Thoracic aorta (tissue), 2 donors: ENCODE data around the gene PRR19. TPM values are rescaled to one million over a fixed set of nuclear protein-coding genes. Genes with fewer than 3 reads are reported as not detected.

ENCODE experiments used
- ATAC-seq: fragments of 150-250 bp; one replicate; pipeline ENCODE4 v1.8.0; 2017; ENCODE audit warnings: low read depth; ENCODE audit not compliant: insufficient number of reproducible peaks, low FRiP score
- DNase-seq: peaks from one replicate; pipeline ENCODE4 v3.0.0-alpha.2; 2020; ENCODE audit warnings: low spot score
- H3K27ac ChIP-seq, 2 donors: fragments of 200-600 bp; sonication (generic); 1 replicate in 1 of 2; 2 replicates in 1 of 2; pipeline ENCODE4 v1.5.1; 2016; ENCODE audit warnings: mild to moderate bottlenecking in 2 of 2, moderate library complexity in 2 of 2
- H3K27me3 ChIP-seq: fragments of 200-600 bp; sonication (generic); replicated peaks from 2 replicates; pipeline ENCODE4 v1.6.0; 2016; ENCODE audit warnings: mild to moderate bottlenecking; ENCODE audit not compliant: insufficient read depth
- H3K36me3 ChIP-seq: fragments of 200-600 bp; sonication (generic); one replicate; pipeline ENCODE4 v1.5.1; 2016
- H3K4me1 ChIP-seq, 2 donors: fragments of 200-600 bp; sonication (generic); 1 replicate in 1 of 2; 2 replicates in 1 of 2; pipeline versions ENCODE4 v1.5.1 to v1.6.0; 2016; ENCODE audit warnings: low read depth in 2 of 2, mild to moderate bottlenecking in 1 of 2; ENCODE audit not compliant: control insufficient read depth in 1 of 2
- H3K4me3 ChIP-seq: fragments of 200-600 bp; sonication (generic); 2 replicates; pipeline ENCODE4 v1.5.1; 2016; ENCODE audit warnings: mild to moderate bottlenecking
- H3K9me3 ChIP-seq: fragments of 200-600 bp; sonication (generic); 2 replicates; pipeline ENCODE4 v1.5.1; 2016
- CTCF ChIP-seq: fragments of 200-600 bp; sonication (generic); IDR thresholded peaks from one replicate; pipeline ENCODE4 v1.5.1; 2019; ENCODE audit warnings: antibody characterized with exemption
- total RNA-seq, 2 donors: library from RNA; depleted of rRNA; stranded (reverse); fragments of >200 nt; gene quantifications; one replicate each; pipeline versions ENCODE4 v1.1.0 to v1.2.3, GENCODE V29; 2016

The PRR19 gene
- total RNA-seq, 2 donors from 2014 or later = not detected

DNA sequence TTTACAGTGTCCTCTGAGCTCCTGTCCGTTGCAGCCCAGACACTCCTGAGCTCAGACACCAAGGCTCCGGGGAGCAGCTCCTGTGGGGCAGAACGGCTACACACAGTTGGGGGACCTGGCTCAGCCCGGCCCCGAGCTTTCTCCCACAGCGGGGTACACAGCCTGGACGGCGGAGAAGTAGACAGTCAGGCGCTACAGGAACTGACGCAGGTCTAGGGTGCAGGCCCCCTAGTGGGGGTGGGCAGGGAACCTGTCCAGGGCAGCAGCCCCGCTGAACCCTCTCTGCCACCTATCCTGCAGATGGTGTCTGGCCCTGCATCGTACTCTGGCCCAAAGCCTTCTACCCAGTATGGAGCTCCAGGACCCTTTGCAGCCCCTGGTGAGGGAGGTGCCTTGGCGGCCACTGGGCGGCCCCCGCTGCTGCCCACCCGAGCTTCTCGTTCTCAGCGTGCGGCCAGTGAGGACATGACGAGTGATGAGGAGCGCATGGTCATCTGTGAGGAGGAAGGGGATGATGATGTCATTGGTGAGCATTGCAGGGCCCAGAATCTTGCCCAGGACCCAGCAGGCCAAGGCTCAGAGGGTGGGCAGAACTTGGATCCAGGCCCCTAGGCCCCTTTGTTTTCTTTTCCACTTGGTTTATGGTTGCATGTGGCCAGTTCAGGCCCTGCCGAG, 12.9 kb upstream of the PRR19 start:
- TF ChIP-seq CTCF = no peak
- Histone ChIP-seq H3K4me1 (peaks cover 9 to 25% of the 10 kb centered on the region in 2 donors), H3K27ac (no peak overlapping the region), H3K4me3 (no peak overlapping the region), H3K9me3 (no peaks in the 10 kb centered on the region), H3K27me3 (no peaks in the 10 kb centered on the region), H3K36me3 (peaks cover 68% of the 10 kb centered on the region)
- ATAC-seq (no peak), DNase-seq (no peak)

DNA sequence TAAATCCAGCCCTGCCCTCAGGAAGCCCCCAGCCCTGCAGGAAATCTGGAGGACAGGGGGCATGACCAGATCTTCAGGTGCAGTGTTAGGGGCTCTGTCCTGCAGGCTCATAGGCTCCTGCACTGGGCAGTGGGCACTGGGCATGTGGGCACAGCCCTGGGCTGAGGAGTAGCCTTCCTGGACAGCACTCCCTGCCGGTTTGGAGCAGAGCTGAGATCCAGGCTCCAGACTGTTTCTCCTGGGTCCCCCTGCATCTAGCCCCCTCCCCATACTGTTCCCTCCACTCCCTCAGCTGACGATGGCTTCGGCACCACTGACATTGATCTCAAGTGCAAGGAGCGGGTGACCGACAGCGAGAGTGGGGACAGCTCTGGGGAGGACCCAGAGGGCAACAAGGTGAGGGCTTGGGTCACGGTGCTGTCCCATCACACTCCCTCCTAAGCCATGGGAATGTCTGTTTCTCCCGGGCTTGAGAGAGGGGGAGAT, 12.3 kb upstream of the PRR19 start:
- H3K9me3 ChIP-seq = no peaks in the 10 kb centered on the region
- peaks cover 74% of the 10 kb centered on the region for H3K36me3 ChIP-seq
- peaks cover 9 to 25% of the 10 kb centered on the region in 2 donors for H3K4me1 ChIP-seq
- H3K27me3 ChIP-seq = no peaks in the 10 kb centered on the region
- ATAC-seq = no peak
- TF ChIP-seq CTCF = no peak
- DNase-seq = no peak
- H3K4me3 ChIP-seq = no peak overlapping the region
- no peak overlapping the region for H3K27ac ChIP-seq

- H3K9me3 ChIP-seq = no peaks in the 10 kb centered on the region
- no peak for ATAC-seq
- no peak for TF ChIP-seq CTCF
- no peak overlapping the region for H3K4me3 ChIP-seq
- H3K4me1 ChIP-seq = peaks cover 9 to 21% of the 10 kb centered on the region in 2 donors
- peaks cover 74% of the 10 kb centered on the region for H3K36me3 ChIP-seq
- no peaks in the 10 kb centered on the region for H3K27me3 ChIP-seq
- H3K27ac ChIP-seq = no peak overlapping the region
- DNase-seq = no peak
Observed at GRCh38 chr19:42290136-42290522, 11.8 kb upstream of the PRR19 start.

- Histone ChIP-seq H3K4me3 (no peak overlapping the region), H3K9me3 (no peaks in the 10 kb centered on the region), H3K27ac (no peak overlapping the region), H3K36me3 (peaks cover 74% of the 10 kb centered on the region), H3K4me1 (peaks cover 5 to 14% of the 10 kb centered on the region in 2 donors), H3K27me3 (no peaks in the 10 kb centered on the region)
- TF ChIP-seq CTCF = peak; percentile 48
- DNase-seq = no peak
- ATAC-seq = no peak
Observed at GRCh38 chr19:42290523-42291434, 11.2 kb upstream of the PRR19 start.

- Histone ChIP-seq H3K4me1 (peaks cover 0 to 9% of the 10 kb centered on the region in 2 donors), H3K36me3 (peaks cover 74% of the 10 kb centered on the region), H3K9me3 (no peaks in the 10 kb centered on the region), H3K4me3 (no peak overlapping the region), H3K27me3 (no peaks in the 10 kb centered on the region), H3K27ac (no peak overlapping the region)
- no peak for TF ChIP-seq CTCF
- DNase-seq = no peak
- ATAC-seq = no peak
Observed at GRCh38 chr19:42291435-42291810, 10.5 kb upstream of the PRR19 start.
